Suprapubic skin (tissue), 3 donors: Measurements from ENCODE around the gene F8.

ENCODE experiments used
- POLR2A ChIP-seq, 2 donors: fragments of 450-650 bp; IDR thresholded peaks; one replicate each; pipeline ENCODE4 v1.6.1; 2017; ENCODE audit warnings: antibody characterized with exemption in 2 of 2, mild to moderate bottlenecking in 2 of 2, moderate library complexity in 2 of 2
- TF ChIP-seq, protein P1 (sequence below), 2 donors: fragments of 200-600 bp in 1 of 2; fragments of 450-650 bp in 1 of 2; sonication (generic) in 1 of 2; IDR thresholded peaks; one replicate each; pipeline ENCODE4 v1.5.1; 2016 to 2019; ENCODE audit warnings: antibody characterized with exemption in 2 of 2, mild to moderate bottlenecking in 1 of 2, moderate library complexity in 1 of 2

DNA sequence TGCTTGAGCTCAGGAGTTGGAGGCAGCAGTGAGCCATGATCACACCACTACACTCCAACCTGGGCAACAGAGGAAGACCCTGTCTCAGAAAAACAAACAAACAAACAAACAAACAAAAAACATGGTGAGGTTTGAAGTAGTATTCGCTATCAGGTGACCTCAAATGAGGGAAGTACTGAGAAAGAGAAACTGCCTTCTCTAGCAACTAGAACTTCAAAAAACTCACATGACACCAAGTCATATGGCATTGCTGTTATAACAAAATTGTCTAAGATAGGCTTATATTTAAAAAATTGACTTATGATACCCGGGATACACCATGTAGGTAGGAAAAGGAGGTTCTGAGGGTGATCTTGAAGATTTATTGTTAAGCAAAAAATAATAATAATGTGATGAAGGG, 227.5 kb downstream of the F8 start:
- TF ChIP-seq, protein P1, sequence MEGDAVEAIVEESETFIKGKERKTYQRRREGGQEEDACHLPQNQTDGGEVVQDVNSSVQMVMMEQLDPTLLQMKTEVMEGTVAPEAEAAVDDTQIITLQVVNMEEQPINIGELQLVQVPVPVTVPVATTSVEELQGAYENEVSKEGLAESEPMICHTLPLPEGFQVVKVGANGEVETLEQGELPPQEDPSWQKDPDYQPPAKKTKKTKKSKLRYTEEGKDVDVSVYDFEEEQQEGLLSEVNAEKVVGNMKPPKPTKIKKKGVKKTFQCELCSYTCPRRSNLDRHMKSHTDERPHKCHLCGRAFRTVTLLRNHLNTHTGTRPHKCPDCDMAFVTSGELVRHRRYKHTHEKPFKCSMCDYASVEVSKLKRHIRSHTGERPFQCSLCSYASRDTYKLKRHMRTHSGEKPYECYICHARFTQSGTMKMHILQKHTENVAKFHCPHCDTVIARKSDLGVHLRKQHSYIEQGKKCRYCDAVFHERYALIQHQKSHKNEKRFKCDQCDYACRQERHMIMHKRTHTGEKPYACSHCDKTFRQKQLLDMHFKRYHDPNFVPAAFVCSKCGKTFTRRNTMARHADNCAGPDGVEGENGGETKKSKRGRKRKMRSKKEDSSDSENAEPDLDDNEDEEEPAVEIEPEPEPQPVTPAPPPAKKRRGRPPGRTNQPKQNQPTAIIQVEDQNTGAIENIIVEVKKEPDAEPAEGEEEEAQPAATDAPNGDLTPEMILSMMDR (IDR thresholded peaks at IDR 0.05), result no peak
- TF ChIP-seq POLR2A (IDR thresholded peaks at IDR 0.05), result no peak
